Measurements from ENCODE around the gene NFATC2.
A peak's percentile ranks its signal among the peaks of the same experiment; 100 is the strongest.

Gene NFATC2

GRCh38 chr20:51413857-51414256, 128.7 kb downstream of the NFATC2 start:
- DNase-seq (ENCODE audit: low spot score): no peak
- no peaks in the 10 kb centered on the region for H3K4me1 ChIP-seq (ENCODE audit: insufficient read depth, poor library complexity, severe bottlenecking)
- no peak for ATAC-seq (ENCODE audit: low read depth)
- H3K4me3 ChIP-seq (ENCODE audit: severe bottlenecking): no peak overlapping the region
- TF ChIP-seq CTCF (IDR thresholded peaks at IDR 0.05; ENCODE audit: poor library complexity, severe bottlenecking): no peak
- H3K9me3 ChIP-seq (ENCODE audit: severe bottlenecking): no peaks in the 10 kb centered on the region
- H3K27me3 ChIP-seq (ENCODE audit: insufficient read depth, poor library complexity, severe bottlenecking): no peaks in the 10 kb centered on the region
- no peaks in the 10 kb centered on the region for H3K36me3 ChIP-seq (ENCODE audit: low read depth)
- no peak overlapping the region for H3K27ac ChIP-seq (ENCODE audit: poor library complexity, severe bottlenecking)

GRCh38 chr20:51412951-51413481, 129.5 kb downstream of the NFATC2 start:
- Histone ChIP-seq H3K27me3 (ENCODE audit: insufficient read depth, poor library complexity, severe bottlenecking) (no peaks in the 10 kb centered on the region), H3K9me3 (ENCODE audit: severe bottlenecking) (no peaks in the 10 kb centered on the region), H3K36me3 (ENCODE audit: low read depth) (no peaks in the 10 kb centered on the region), H3K4me3 (ENCODE audit: severe bottlenecking) (no peak overlapping the region), H3K27ac (ENCODE audit: poor library complexity, severe bottlenecking) (no peak overlapping the region), H3K4me1 (ENCODE audit: insufficient read depth, poor library complexity, severe bottlenecking) (no peaks in the 10 kb centered on the region)
- ATAC-seq (ENCODE audit: low read depth): no peak; the same call in 2 of the 3 replicates
- peak; percentile 69 for DNase-seq (ENCODE audit: low spot score)
- no peak for TF ChIP-seq CTCF (IDR thresholded peaks at IDR 0.05; ENCODE audit: poor library complexity, severe bottlenecking)

DNA sequence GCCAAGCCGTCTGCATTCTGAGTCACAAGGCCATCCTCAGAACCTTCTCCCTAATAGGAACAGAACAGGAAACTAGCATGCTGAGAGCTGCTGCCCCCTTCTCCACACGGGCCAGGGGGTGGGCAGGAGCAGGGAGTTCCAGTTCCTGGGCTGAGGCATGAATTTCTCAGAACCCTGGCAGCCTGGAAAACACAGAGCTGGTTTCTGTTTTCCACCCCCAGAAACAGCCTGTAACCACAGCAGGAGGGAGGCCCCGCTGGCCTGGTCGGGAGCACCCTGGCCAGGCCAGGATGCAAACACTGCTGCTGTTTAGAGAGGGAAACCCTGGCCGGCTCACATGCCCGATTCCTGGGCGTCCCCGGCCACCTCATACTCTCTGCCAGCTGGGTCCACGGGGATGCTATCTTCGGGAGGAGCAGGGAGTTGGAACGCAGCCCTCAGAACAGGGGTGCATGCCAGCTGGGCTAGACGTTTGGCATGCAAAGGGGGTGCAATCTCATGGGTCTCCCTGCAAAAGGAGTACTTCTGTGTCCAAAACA, 130.1 kb downstream of the NFATC2 start:
- no peaks in the 10 kb centered on the region for H3K9me3 ChIP-seq (ENCODE audit: severe bottlenecking)
- H3K4me3 ChIP-seq (ENCODE audit: severe bottlenecking): no peak overlapping the region
- H3K27ac ChIP-seq (ENCODE audit: poor library complexity, severe bottlenecking): no peak overlapping the region
- no peaks in the 10 kb centered on the region for H3K4me1 ChIP-seq (ENCODE audit: insufficient read depth, poor library complexity, severe bottlenecking)
- no peak for TF ChIP-seq CTCF (IDR thresholded peaks at IDR 0.05; ENCODE audit: poor library complexity, severe bottlenecking)
- DNase-seq (ENCODE audit: low spot score) (peak; percentile 76), ATAC-seq (ENCODE audit: low read depth) (peak; percentile 26; the same call in 2 of the 3 replicates)
- no peaks in the 10 kb centered on the region for H3K27me3 ChIP-seq (ENCODE audit: insufficient read depth, poor library complexity, severe bottlenecking)
- no peaks in the 10 kb centered on the region for H3K36me3 ChIP-seq (ENCODE audit: low read depth)

- TF ChIP-seq CTCF (IDR thresholded peaks at IDR 0.05; ENCODE audit: poor library complexity, severe bottlenecking): peak; percentile 30
- Histone ChIP-seq H3K4me1 (ENCODE audit: insufficient read depth, poor library complexity, severe bottlenecking) (no peaks in the 10 kb centered on the region), H3K27ac (ENCODE audit: poor library complexity, severe bottlenecking) (no peak overlapping the region), H3K9me3 (ENCODE audit: severe bottlenecking) (no peaks in the 10 kb centered on the region), H3K4me3 (ENCODE audit: severe bottlenecking) (no peak overlapping the region), H3K36me3 (ENCODE audit: low read depth) (no peaks in the 10 kb centered on the region), H3K27me3 (ENCODE audit: insufficient read depth, poor library complexity, severe bottlenecking) (no peaks in the 10 kb centered on the region)
- DNase-seq (ENCODE audit: low spot score): no peak
- peak; percentile 8; the same call in 1 of the 3 replicates for ATAC-seq (ENCODE audit: low read depth)
Measured at GRCh38 chr20:51411870-51412269, 130.6 kb downstream of the NFATC2 start.

DNA sequence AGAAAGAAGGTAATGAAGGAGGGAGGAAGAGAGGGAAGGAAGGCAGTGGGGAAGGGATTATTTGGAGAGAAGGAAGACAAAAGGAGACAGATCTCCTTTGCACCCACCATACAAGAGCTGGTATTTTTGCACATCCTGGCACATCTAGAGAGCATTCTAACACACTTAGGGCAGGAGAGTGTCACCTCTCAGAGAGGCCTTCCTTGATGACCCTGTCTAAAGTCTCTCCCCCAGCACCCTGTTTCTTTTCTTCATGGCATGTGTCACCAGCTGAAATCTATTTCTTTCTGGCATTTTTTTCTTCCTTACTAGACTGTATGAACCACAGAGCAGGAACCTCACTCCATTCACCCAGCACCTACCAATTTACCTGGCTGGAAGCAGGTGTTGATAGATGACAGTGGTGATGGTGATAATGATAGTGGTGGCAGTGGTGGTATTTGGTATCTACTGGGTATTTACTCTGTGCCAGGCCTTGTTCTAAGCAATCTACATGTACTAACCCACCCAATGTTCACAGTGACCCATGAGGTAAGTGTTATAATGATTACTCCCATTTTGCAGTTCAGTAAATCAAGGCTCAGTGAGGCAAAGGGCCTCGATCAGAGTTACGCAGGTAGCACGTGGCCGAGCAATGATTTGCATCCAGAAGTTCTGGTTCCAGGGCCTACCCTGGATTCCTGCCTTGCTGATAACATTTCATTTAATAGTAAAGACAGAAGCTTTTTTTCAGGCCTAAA, 131.8 kb downstream of the NFATC2 start:
- no peak overlapping the region for H3K4me3 ChIP-seq (ENCODE audit: severe bottlenecking)
- TF ChIP-seq CTCF (IDR thresholded peaks at IDR 0.05; ENCODE audit: poor library complexity, severe bottlenecking): no peak
- no peak overlapping the region for H3K27ac ChIP-seq (ENCODE audit: poor library complexity, severe bottlenecking)
- H3K36me3 ChIP-seq (ENCODE audit: low read depth): no peaks in the 10 kb centered on the region
- DNase-seq (ENCODE audit: low spot score): peak; percentile 59
- H3K27me3 ChIP-seq (ENCODE audit: insufficient read depth, poor library complexity, severe bottlenecking): no peaks in the 10 kb centered on the region
- H3K4me1 ChIP-seq (ENCODE audit: insufficient read depth, poor library complexity, severe bottlenecking): no peaks in the 10 kb centered on the region
- no peak for ATAC-seq (ENCODE audit: low read depth)
- H3K9me3 ChIP-seq (ENCODE audit: severe bottlenecking): no peaks in the 10 kb centered on the region

Measured in RWPE2 (cell line).